Thyroid gland (tissue), 4 donors: Measurements from ENCODE around the gene ANKRD9.

Source experiments
- POLR2A ChIP-seq, 2 donors: fragments of 450-650 bp; IDR thresholded peaks; one replicate each; pipeline ENCODE4 v1.6.1; 2017; ENCODE audit warnings: antibody characterized with exemption in 2 of 2, mild to moderate bottlenecking in 2 of 2, moderate library complexity in 1 of 2
- TF ChIP-seq, protein P1 (sequence below), 6 experiments: fragments of 200-600 bp in 3 of 6; fragments of 450-650 bp in 3 of 6; sonication (generic) in 3 of 6; IDR thresholded peaks; one replicate each; pipeline ENCODE4 v1.5.1; 2016 to 2019; ENCODE audit warnings: antibody characterized with exemption in 6 of 6, mild to moderate bottlenecking in 2 of 6, inconsistent platforms in 1 of 6, moderate library complexity in 1 of 6

DNA sequence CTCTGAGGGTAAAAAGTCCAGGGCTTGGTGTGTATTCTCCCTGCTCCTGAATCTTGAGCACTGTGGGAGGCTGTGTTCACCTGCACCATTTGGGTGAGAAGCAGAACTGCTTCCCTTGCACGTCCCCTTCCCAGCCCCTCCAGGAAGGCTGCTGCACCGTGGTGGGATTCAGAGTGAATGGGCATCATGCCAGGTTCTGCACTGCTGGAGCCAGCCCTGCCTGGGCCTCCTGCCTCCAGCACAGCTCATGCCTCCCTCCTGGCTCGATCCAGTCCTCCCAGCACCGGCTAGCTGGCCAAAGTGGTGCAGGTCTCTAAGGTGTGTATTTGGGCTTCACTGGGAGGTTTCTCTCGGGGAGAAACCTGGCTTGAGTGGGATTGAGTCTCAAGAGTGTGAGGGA, 54.9 kb downstream of the ANKRD9 start:
- TF ChIP-seq, protein P1, sequence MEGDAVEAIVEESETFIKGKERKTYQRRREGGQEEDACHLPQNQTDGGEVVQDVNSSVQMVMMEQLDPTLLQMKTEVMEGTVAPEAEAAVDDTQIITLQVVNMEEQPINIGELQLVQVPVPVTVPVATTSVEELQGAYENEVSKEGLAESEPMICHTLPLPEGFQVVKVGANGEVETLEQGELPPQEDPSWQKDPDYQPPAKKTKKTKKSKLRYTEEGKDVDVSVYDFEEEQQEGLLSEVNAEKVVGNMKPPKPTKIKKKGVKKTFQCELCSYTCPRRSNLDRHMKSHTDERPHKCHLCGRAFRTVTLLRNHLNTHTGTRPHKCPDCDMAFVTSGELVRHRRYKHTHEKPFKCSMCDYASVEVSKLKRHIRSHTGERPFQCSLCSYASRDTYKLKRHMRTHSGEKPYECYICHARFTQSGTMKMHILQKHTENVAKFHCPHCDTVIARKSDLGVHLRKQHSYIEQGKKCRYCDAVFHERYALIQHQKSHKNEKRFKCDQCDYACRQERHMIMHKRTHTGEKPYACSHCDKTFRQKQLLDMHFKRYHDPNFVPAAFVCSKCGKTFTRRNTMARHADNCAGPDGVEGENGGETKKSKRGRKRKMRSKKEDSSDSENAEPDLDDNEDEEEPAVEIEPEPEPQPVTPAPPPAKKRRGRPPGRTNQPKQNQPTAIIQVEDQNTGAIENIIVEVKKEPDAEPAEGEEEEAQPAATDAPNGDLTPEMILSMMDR (IDR thresholded peaks at IDR 0.05), result no peak
- no peak for TF ChIP-seq POLR2A (IDR thresholded peaks at IDR 0.05)
